ENCODE data around the gene DPP7.
A peak's percentile ranks its signal among the peaks of the same experiment; 100 is the strongest.

DPP7 gene

DNA sequence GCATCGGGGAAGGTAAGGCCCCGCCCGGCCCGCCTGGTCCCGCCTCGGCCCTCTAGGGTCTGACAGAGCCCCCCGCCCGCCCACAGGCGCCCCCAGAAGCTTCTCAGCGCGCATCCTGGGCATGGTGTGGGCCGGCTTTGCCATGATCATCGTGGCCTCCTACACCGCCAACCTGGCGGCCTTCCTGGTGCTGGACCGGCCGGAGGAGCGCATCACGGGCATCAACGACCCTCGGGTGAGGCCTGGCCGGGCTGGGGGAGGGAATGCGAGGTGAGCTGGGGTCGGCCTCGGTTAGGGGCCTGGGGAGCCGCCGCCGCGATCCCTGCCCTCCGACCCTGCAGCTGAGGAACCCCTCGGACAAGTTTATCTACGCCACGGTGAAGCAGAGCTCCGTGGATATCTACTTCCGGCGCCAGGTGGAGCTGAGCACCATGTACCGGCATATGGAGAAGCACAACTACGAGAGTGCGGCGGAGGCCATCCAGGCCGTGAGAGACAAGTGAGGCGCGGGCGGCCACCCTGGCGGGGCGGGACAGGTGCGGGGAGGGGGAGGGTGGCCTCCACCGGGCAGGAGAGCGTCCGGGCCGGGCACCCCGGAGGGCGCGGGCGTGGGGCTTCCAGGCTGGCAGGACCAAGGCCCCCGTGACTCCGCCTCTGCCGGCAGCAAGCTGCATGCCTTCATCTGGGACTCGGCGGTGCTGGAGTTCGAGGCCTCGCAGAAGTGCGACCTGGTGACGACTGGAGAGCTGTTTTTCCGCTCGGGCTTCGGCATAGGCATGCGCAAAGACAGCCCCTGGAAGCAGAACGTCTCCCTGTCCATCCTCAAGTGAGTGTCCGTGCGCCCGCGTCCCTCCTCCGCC lies 48.2 kb upstream of the DPP7 start:
- no peak overlapping the region for H2BK15ac ChIP-seq (ENCODE audit: low read length)
- H3K4me2 ChIP-seq (ENCODE audit: insufficient read depth, low read length, poor library complexity, severe bottlenecking) = peak overlapping the region; percentile 73
- no peak overlapping the region for H3K14ac ChIP-seq (ENCODE audit: low read length)
- no peak overlapping the region for H2BK5ac ChIP-seq (ENCODE audit: low read length)
- peak overlapping the region; percentile 76 for H2AFZ ChIP-seq (ENCODE audit: low read length)
- WGBS, 2 donors (ENCODE audit: extremely low coverage in 2 of 2, insufficient read length in 2 of 2, insufficient replicate concordance in 1 of 2) = no CpG with 5 or more reads among the region's 74 CpGs
- H3K4ac ChIP-seq (ENCODE audit: low read length) = no peak overlapping the region
- peak overlapping the region; percentile 4 for H2BK120ac ChIP-seq (ENCODE audit: low read depth, low read length)
- peak overlapping the region; percentile 24 to 72 for H3K4me3 ChIP-seq (ENCODE audit: low read length in 2 of 2)
- H3K23ac ChIP-seq (ENCODE audit: low read depth, low read length, poor library complexity) = peak overlapping the region; percentile 89
- peaks cover 2% of the 10 kb centered on the region for H3K79me1 ChIP-seq (ENCODE audit: low read depth, low read length)
- peaks cover 0 to 2% of the 10 kb centered on the region in 2 donors for H3K9me3 ChIP-seq (replicated peaks in 1 of 2; ENCODE audit: control insufficient read depth in 2 of 2, insufficient read depth in 1 of 2, low read depth in 1 of 2, low read length in 2 of 2)
- no peaks in the 10 kb centered on the region for H3K36me3 ChIP-seq (replicated peaks in 1 of 2; ENCODE audit: control insufficient read depth in 2 of 2, insufficient read depth in 2 of 2, low read length in 2 of 2)
- H4K8ac ChIP-seq (ENCODE audit: low read depth, low read length) = peak overlapping the region; percentile 43
- peaks cover 23 to 93% (median 92%) of the 10 kb centered on the region in 3 experiments for H3K27me3 ChIP-seq (ENCODE audit: control insufficient read depth in 3 of 3, insufficient read depth in 3 of 3, low read depth in 1 of 3, low read length in 3 of 3)
- no peak overlapping the region for H3K27ac ChIP-seq (replicated peaks; ENCODE audit: low read length)
- H2AK5ac ChIP-seq (ENCODE audit: low read depth, low read length) = peak overlapping the region; percentile 56
- no peak for DNase-seq (ENCODE audit: low spot score)
- H3K9ac ChIP-seq (ENCODE audit: low read depth, low read length, poor library complexity) = peak overlapping the region; percentile 60
- H3K4me1 ChIP-seq (ENCODE audit: control insufficient read depth in 2 of 2, insufficient read depth in 1 of 2, low read depth in 1 of 2, low read length in 2 of 2) = peaks cover 4 to 15% of the 10 kb centered on the region in 2 donors
- H4K91ac ChIP-seq (ENCODE audit: low read depth, low read length, poor library complexity) = no peak overlapping the region
- H2BK12ac ChIP-seq (ENCODE audit: low read length) = no peak overlapping the region
- peak overlapping the region; percentile 76 for H3K18ac ChIP-seq (ENCODE audit: low read length)

DNA sequence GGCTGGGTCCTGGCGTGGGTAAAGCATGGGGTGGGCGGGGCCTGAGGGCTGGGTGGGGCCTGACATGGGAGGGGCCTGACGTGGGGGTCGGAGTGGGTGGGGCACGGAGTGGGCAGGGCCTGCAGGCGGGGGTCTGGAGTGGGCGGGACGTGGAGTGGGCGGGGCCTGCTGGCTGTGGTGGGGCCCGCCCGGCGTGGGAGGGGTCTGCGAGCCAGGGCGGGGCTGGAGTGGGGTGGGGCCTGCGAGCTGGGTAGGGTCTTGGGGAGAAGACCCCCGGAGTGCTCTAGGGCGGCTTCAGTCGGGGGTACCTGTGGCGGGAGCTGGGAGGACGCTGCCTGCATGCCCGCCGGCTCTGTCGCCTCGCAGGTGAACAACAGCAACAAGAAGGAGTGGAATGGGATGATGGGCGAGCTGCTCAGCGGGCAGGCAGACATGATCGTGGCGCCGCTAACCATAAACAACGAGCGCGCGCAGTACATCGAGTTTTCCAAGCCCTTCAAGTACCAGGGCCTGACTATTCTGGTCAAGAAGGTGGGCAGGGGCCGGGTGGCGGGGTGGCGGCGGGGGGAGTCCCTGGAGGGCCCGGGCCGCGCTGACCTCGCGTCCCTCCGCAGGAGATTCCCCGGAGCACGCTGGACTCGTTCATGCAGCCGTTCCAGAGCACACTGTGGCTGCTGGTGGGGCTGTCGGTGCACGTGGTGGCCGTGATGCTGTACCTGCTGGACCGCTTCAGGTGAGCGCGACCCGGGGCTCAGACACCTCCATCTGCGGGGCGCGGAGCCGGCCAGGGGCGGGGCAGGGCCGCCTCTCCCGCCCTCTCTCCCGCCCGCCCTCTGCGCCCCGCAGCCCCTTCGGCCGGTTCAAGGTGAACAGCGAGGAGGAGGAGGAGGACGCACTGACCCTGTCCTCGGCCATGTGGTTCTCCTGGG lies 47.3 kb upstream of the DPP7 start:
- no peak overlapping the region for H2BK5ac ChIP-seq (ENCODE audit: low read length)
- H3K79me1 ChIP-seq (ENCODE audit: low read depth, low read length) = peaks cover 3% of the 10 kb centered on the region
- H3K14ac ChIP-seq (ENCODE audit: low read length) = no peak overlapping the region
- H3K18ac ChIP-seq (ENCODE audit: low read length) = peak overlapping the region; percentile 48
- H3K4me2 ChIP-seq (ENCODE audit: insufficient read depth, low read length, poor library complexity, severe bottlenecking) = peak overlapping the region; percentile 18
- no peak overlapping the region for H4K91ac ChIP-seq (ENCODE audit: low read depth, low read length, poor library complexity)
- no CpG with 5 or more reads among the region's 71 CpGs for WGBS, 2 donors (ENCODE audit: extremely low coverage in 2 of 2, insufficient read length in 2 of 2, insufficient replicate concordance in 1 of 2)
- peak overlapping the region; percentile 98 for H3K23ac ChIP-seq (ENCODE audit: low read depth, low read length, poor library complexity)
- no peak overlapping the region for H3K27ac ChIP-seq (replicated peaks; ENCODE audit: low read length)
- peaks cover 27 to 92% (median 91%) of the 10 kb centered on the region in 3 experiments for H3K27me3 ChIP-seq (ENCODE audit: control insufficient read depth in 3 of 3, insufficient read depth in 3 of 3, low read depth in 1 of 3, low read length in 3 of 3)
- peak overlapping the region; percentile 67 for H2BK15ac ChIP-seq (ENCODE audit: low read length)
- H2BK12ac ChIP-seq (ENCODE audit: low read length) = no peak overlapping the region
- no peak overlapping the region for H3K4ac ChIP-seq (ENCODE audit: low read length)
- H3K4me3 ChIP-seq (ENCODE audit: low read length in 2 of 2) = no peak overlapping the region
- no peak for DNase-seq (ENCODE audit: low spot score)
- peaks cover 0 to 7% of the 10 kb centered on the region in 2 donors for H3K9me3 ChIP-seq (replicated peaks in 1 of 2; ENCODE audit: control insufficient read depth in 2 of 2, insufficient read depth in 1 of 2, low read depth in 1 of 2, low read length in 2 of 2)
- H2AK5ac ChIP-seq (ENCODE audit: low read depth, low read length) = peak overlapping the region; percentile 56
- H2BK120ac ChIP-seq (ENCODE audit: low read depth, low read length) = no peak overlapping the region
- H4K8ac ChIP-seq (ENCODE audit: low read depth, low read length) = no peak overlapping the region
- no peaks in the 10 kb centered on the region for H3K36me3 ChIP-seq (replicated peaks in 1 of 2; ENCODE audit: control insufficient read depth in 2 of 2, insufficient read depth in 2 of 2, low read length in 2 of 2)
- no peak overlapping the region for H3K9ac ChIP-seq (ENCODE audit: low read depth, low read length, poor library complexity)
- no peak overlapping the region for H2AFZ ChIP-seq (ENCODE audit: low read length)
- H3K4me1 ChIP-seq (ENCODE audit: control insufficient read depth in 2 of 2, insufficient read depth in 1 of 2, low read depth in 1 of 2, low read length in 2 of 2) = peaks cover 5 to 10% of the 10 kb centered on the region in 2 donors

DNA sequence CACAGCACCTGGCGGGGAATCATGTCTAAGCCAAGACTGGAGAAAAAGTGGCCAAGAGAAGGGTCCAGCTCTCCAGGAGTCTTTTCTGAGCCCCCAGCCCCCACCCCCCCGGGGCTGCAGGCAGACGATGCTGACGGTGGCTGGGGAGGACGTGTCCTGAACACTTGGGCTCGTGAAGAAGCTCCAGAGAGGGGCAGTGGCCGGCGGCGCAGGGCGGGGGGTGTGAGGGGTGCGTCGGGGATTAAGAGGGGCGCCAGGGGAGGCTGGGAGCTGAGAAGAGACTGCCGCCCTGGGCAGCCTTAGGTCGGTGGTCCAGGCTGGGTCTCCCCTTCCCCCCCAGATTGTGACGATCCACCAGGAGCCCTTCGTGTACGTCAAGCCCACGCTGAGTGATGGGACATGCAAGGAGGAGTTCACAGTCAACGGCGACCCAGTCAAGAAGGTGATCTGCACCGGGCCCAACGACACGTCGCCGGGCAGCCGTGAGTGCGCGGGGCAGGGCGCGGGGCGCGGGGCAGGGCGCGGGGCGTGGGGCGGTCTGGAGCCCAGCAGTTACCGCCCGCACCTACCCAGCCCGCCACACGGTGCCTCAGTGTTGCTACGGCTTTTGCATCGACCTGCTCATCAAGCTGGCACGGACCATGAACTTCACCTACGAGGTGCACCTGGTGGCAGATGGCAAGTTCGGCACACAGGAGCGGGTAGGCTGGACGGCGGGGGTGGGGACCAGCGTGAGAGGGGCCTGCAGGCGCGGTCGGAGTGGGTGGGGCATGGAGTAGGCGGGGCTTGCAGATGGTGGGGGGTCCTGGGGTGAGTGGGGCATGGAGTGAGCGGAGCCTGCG lies 46.4 kb upstream of the DPP7 start:
- Histone ChIP-seq H3K4me2 (ENCODE audit: insufficient read depth, low read length, poor library complexity, severe bottlenecking) (no peak overlapping the region), H2BK120ac (ENCODE audit: low read depth, low read length) (no peak overlapping the region), H3K4ac (ENCODE audit: low read length) (no peak overlapping the region), H2AFZ (ENCODE audit: low read length) (no peak overlapping the region), H3K14ac (ENCODE audit: low read length) (peak overlapping the region; percentile 94), H3K27ac (replicated peaks; ENCODE audit: low read length) (no peak overlapping the region), H3K27me3 (ENCODE audit: control insufficient read depth in 3 of 3, insufficient read depth in 3 of 3, low read depth in 1 of 3, low read length in 3 of 3) (peaks cover 27 to 92% (median 91%) of the 10 kb centered on the region in 3 experiments), H3K4me1 (ENCODE audit: control insufficient read depth in 2 of 2, insufficient read depth in 1 of 2, low read depth in 1 of 2, low read length in 2 of 2) (peaks cover 8% of the 10 kb centered on the region in 2 donors), H3K79me1 (ENCODE audit: low read depth, low read length) (peaks cover 3% of the 10 kb centered on the region), H4K8ac (ENCODE audit: low read depth, low read length) (no peak overlapping the region), H4K91ac (ENCODE audit: low read depth, low read length, poor library complexity) (no peak overlapping the region), H3K18ac (ENCODE audit: low read length) (peak overlapping the region; percentile 64), H3K36me3 (replicated peaks in 1 of 2; ENCODE audit: control insufficient read depth in 2 of 2, insufficient read depth in 2 of 2, low read length in 2 of 2) (no peaks in the 10 kb centered on the region), H3K4me3 (ENCODE audit: low read length in 2 of 2) (no peak overlapping the region), H3K23ac (ENCODE audit: low read depth, low read length, poor library complexity) (peak overlapping the region; percentile 98), H2AK5ac (ENCODE audit: low read depth, low read length) (no peak overlapping the region), H2BK15ac (ENCODE audit: low read length) (no peak overlapping the region), H3K9ac (ENCODE audit: low read depth, low read length, poor library complexity) (peak overlapping the region; percentile 60), H3K9me3 (replicated peaks in 1 of 2; ENCODE audit: control insufficient read depth in 2 of 2, insufficient read depth in 1 of 2, low read depth in 1 of 2, low read length in 2 of 2) (peaks cover 0 to 9% of the 10 kb centered on the region in 2 donors), H2BK5ac (ENCODE audit: low read length) (no peak overlapping the region), H2BK12ac (ENCODE audit: low read length) (no peak overlapping the region)
- DNase-seq (ENCODE audit: low spot score) = no peak
- WGBS, 2 donors (ENCODE audit: extremely low coverage in 2 of 2, insufficient read length in 2 of 2, insufficient replicate concordance in 1 of 2) = no CpG with 5 or more reads among the region's 56 CpGs
